ENCODE results near the gene HIP1R.
"Not testable (repeated sequence)": the region's sequence is repeated elsewhere in the genome, so short reads cannot be mapped to it uniquely, and the experiment has no call there.

HIP1R gene

DNA sequence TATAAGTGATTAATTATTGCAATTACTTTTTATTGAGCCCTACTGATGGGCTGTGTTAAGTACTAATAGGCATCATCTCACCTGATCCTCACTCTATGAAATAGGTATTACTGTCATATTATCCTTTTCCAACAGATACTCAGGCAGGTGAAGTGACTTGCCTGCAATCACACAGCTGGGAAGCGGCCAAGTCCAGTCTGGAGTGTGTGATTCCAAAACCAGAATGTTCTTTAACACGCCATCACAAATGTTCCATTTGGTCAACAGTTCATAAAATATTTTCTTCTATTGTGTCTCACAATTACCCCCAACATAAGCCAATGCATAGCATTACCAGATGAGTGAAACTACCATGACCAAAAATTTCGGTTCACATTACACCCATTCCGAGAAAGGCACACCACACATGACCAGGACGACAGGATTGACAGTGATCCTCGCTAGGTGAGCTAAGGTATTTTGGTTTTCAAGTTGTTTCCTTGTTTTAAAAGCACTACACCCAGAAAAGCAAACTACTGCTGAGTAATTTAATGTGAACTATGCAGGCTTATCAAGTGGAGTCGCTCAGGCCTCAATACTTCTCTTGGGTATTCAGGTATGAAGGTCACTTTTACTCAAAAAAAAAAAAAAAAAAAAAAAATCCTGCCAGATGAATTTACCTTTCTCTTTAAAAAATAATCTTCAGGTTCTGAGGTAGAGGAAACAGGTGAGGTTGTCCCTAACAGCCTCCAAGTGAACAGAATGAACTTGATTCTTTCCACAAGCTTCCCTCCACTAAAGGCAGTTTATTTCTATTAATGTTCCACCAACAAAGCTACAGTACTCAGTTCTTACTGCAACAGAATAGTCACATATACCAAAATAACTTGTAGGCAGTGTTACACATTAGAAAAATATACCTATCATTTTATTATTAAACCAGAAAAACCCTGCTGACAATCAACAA is 58.2 kb downstream of the HIP1R start:
- no peak for DNase-seq (ENCODE audit: low read depth in 2 of 3, low spot score in 1 of 3)

GRCh38 chr12:122894193-122895121 is 59.2 kb downstream of the HIP1R start:
- DNase-seq (ENCODE audit: low read depth in 2 of 3, low spot score in 1 of 3) = no peak

GRCh38 chr12:122895320-122895703 is 60.1 kb downstream of the HIP1R start:
- no peak for DNase-seq (ENCODE audit: low read depth in 2 of 3, low spot score in 1 of 3)

DNA sequence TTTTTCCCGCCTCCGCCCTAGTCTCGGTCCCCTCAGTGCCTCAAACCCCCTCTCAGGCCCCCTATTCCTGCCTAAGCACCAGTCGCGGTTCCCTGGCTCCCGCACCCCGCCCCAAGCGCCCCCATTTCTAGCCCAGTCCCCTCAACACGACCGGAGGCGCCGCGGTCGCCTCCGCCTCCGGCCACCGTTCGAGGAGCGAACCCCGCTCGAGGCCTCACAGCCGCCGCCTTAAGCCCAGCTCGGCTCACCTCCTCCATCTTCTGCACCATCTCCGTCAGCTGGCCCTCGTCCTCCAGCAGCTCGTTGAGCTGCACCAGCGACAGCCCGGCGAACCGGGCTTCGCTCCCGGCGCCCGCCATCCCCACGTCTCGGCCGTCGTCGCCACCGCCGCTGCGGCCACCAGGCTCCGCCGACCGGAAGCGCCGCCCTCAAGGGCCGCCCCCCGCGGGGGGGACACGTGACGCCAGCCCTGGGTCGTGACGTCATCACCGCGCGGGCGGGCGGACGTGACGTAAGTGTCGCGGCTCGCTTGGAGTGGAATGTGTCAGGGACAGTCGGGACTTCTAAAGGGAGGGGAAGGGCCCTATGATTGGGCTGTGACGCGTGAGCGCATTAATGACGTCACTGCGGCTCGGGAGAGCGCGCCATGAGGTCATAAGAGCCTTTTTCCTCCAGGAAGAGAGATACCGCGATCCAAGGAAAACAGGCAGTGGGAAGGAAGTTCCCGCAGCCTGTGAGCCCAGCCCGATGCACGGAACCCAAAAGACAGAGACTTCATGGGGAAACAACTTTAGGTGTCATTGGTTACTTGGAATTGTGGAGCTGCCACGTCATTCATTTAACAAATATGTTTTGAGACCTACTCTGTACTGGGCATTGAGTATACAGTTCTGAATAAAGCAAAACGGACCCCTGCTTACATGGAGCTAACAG is 60.7 kb downstream of the HIP1R start, which contains the start of gene VPS37B:
Gene VPS37B, minus strand, starts transcription at position 421 of the 933 bp plus-strand sequence. Its CDS starts 62 bp downstream, at position 359.
- DNase-seq (ENCODE audit: low read depth in 2 of 3, low spot score in 1 of 3) = peak; percentile 69 to 84 (median 79)

DNA sequence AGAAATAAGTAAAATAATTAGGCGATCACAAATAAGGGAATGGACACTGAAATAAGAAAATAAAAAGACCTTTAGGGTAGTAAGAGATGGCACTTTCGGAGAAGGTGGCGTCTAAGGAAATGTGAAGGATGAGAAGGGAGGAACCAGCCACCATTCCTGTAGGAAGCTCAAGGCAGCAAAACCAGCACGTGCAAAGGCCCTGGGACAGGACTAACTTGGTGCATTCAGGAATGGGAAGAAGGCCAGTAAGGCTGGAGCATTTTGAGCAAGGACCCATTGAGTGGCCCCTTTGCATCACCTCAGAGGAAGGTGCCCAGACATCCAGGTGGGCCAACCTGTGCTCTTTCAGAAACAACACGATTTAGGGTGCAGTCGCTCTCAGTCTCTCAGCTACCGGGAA is 61.4 kb downstream of the HIP1R start:
- no peak for DNase-seq (ENCODE audit: low read depth in 2 of 3, low spot score in 1 of 3)

DNA sequence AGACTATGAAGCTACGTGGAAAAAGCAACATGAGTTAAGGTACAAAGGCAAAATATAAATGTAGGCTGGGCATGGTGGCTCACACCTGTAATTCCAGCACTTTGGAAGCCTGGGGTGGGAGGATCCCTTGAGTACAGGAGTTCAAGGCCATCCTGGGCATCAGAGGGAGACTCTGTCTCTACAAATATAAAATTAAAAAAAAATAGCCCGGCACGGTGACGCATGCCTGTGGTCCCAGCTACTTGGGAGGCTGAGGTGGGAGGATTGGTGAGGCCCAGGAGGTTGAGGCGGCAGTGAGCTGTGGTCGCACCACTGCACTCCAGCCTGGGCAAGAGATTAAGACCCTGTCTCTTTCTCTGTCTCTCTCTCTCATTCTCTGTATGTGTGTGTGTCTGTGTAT is 64.6 kb downstream of the HIP1R start:
- DNase-seq (ENCODE audit: low read depth in 2 of 3, low spot score in 1 of 3) = no peak

DNA sequence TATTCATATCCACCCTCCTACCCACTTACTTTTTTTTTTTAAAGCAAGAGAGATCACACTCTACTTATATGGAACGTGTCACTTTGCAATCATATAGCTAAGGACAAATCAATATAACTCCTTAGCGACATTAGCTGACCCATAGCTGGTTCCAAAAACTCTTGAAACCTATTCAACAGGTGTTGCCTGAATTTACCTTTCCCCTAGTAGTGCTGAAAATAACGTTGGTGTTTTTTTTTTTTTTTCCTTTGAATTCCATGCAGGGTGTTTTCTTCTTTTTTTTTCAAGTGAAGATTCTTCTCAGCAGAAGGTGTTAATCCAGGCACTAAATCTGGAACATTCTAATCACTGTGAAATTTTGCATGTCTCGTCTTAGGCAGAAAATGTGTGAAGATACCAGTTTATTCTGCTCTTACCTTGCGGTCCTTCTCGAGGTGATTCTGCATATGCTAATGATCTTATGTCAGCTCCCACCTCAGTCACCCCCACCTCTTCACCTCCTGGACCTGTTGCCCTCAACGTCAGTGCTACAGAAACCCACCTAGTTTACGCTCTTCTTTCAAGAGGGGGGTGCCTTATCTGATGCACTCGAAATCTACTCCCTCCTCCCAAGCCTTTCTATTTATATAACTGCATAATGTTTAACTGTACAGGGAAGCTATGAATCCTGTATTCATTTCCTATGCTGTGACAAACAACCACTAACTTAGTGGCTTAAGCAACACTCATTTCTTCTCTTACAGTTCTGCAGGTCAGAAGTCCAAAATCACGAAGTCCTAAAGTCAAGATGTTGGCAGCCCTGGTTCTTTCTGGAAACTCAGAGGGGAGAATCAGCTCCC is 67.8 kb downstream of the HIP1R start:
- DNase-seq (ENCODE audit: low read depth in 2 of 3, low spot score in 1 of 3) = no peak

DNA sequence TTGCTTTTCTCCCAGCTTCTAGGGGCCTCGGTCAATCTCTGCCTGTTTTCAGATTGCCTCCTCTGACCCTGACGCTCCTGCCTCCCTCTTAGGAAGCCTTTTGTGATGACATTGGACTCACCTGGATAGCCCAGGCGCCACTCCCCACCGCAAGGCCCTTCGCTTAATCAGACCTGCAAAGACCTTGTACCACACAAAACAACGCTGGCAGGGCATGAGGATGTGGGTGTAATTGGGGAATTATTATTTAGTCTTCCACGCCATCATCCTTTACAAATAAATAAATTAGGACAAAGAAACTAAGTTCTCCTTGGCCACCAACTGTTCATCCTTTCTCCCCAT is 68.4 kb downstream of the HIP1R start:
- no peak for DNase-seq (ENCODE audit: low read depth in 2 of 3, low spot score in 1 of 3)

DNA sequence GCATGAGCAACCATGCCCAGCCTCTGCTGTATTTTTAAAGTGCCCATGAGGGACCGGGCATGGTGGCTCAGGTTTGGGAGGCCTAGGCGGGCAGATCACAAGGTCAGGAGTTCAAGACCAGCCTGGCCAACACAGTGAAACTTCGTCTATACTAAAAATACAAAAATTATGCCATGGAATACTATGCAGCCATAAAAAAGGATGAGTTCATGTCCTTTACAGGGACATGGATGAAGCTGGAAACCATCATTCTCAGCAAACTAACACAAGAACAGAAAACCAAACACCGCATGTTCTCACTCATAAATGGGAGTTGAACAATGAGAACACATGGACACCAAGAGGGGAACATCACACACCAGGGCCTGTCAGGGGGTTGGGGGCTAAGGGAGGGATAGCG is 70.0 kb downstream of the HIP1R start:
- not testable (repeated sequence) for DNase-seq (ENCODE audit: low read depth in 2 of 3, low spot score in 1 of 3)

DNA sequence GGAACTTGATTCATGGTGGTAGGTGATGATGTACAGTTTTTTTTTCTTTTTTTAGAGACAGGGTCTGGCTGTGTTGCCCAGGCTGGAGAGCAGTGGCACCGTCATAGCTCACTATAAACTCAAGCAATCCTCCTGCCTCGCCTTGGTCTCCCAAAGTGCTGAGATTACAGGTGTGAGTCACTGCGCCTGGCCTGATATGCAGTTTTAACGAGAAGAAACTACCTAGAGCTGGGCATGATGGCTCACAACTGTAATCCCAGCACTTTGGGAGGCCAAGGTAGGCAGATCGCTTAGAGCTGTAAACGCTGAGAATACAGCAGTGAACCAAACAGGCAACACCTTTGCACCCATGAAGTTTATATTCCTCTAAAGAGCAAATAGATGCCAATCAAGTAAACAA is 73.7 kb downstream of the HIP1R start:
- DNase-seq (ENCODE audit: low read depth in 2 of 3, low spot score in 1 of 3) = no peak

GRCh38 chr12:122909442-122910288 is 74.4 kb downstream of the HIP1R start:
- DNase-seq (ENCODE audit: low read depth in 2 of 3, low spot score in 1 of 3) = no peak

Measured in stimulated activated CD4-positive, alpha-beta T cell treated with anti-CD3 and anti-CD28 coated beads, Interleukin-12 subunit alpha, Interleukin-12 subunit beta, amount 100 ng/mL, for 48 hours (primary cell).